Measurements from ENCODE around the gene MKNK2.

DNA sequence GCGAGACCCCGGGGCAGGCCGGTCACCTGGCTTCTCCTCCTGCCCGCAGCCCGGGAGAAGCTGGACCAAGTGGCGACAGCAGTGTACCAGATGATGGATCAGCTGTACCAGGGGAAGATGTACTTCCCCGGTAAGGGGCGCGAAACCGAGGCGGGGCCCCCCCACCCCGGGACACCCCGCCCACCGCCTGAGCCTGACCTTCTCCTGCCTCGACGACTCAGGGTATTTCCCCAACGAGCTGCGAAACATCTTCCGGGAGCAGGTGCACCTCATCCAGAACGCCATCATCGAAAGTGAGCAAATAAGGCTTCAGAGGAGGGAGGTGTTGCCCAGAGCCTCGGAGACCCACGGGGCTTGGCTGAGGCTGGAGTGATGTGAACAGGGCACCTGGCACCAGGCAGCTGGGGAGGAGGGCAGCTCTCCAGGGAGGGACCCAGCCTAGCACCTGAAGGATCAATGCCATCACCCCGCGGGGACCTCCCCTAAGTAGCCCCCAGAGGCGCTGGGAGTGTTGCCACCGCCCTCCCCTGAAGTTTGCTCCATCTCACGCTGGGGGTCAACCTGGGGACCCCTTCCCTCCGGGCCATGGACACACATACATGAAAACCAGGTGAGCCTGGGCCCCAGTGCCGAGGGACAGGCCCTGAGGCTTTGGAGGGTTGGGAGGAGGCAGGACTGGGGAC is 46.3 kb upstream of the MKNK2 start:
- TF ChIP-seq GATA2 (CRISPR knock-in tag; IDR thresholded peaks at IDR 0.05), result no peak
- TF ChIP-seq TCF12 (IDR thresholded peaks at IDR 0.05), result no peak
- no peak for TF ChIP-seq CTCF (IDR thresholded peaks at IDR 0.05)
- TF ChIP-seq, protein P1, sequence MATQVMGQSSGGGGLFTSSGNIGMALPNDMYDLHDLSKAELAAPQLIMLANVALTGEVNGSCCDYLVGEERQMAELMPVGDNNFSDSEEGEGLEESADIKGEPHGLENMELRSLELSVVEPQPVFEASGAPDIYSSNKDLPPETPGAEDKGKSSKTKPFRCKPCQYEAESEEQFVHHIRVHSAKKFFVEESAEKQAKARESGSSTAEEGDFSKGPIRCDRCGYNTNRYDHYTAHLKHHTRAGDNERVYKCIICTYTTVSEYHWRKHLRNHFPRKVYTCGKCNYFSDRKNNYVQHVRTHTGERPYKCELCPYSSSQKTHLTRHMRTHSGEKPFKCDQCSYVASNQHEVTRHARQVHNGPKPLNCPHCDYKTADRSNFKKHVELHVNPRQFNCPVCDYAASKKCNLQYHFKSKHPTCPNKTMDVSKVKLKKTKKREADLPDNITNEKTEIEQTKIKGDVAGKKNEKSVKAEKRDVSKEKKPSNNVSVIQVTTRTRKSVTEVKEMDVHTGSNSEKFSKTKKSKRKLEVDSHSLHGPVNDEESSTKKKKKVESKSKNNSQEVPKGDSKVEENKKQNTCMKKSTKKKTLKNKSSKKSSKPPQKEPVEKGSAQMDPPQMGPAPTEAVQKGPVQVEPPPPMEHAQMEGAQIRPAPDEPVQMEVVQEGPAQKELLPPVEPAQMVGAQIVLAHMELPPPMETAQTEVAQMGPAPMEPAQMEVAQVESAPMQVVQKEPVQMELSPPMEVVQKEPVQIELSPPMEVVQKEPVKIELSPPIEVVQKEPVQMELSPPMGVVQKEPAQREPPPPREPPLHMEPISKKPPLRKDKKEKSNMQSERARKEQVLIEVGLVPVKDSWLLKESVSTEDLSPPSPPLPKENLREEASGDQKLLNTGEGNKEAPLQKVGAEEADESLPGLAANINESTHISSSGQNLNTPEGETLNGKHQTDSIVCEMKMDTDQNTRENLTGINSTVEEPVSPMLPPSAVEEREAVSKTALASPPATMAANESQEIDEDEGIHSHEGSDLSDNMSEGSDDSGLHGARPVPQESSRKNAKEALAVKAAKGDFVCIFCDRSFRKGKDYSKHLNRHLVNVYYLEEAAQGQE (IDR thresholded peaks at IDR 0.05; ENCODE audit: low read depth, low read length), result no peak
- no peak for TF ChIP-seq FOXJ3 (CRISPR knock-in tag; IDR thresholded peaks at IDR 0.05)
- TF ChIP-seq RCOR1 (IDR thresholded peaks at IDR 0.05; ENCODE audit: low read length), result no peak
- TF ChIP-seq POLR2AphosphoS5 (IDR thresholded peaks at IDR 0.05; ENCODE audit: low read depth, low read length), result no peak
- no peak for TF ChIP-seq RFX5 (IDR thresholded peaks at IDR 0.05; ENCODE audit: low read length)
- TF ChIP-seq MXI1 (IDR thresholded peaks at IDR 0.05; ENCODE audit: low read depth, low read length), result no peak
